ENCODE measurements around the gene GPR42. TPM values are rescaled to one million over a fixed set of nuclear protein-coding genes. Genes with fewer than 3 reads are reported as not detected.
"Not testable (repeated sequence)": the region's sequence is repeated elsewhere in the genome, so short reads cannot be mapped to it uniquely, and the experiment has no call there.

The GPR42 gene
- polyA plus RNA-seq, 1 experiment: not detected

- CTCF ChIA-PET: no interaction called here
- POLR2A ChIA-PET: no interaction called here
These were observed 2.6 kb downstream of the GPR42 start for GRCh38 chr19:35373492-35373891.

GRCh38 chr19:35374031-35374430, 3.2 kb downstream of the GPR42 start:
- H3K9me3 ChIP-seq (ENCODE audit: control insufficient read depth, insufficient read depth, low read length); DNase-seq (ENCODE audit: low read depth, low spot score); CTCF ChIA-PET; H3K27ac ChIP-seq (ENCODE audit: low read depth, low read length); H3K4me3 ChIP-seq (ENCODE audit: low read depth, low read length); POLR2A ChIA-PET; H3K27me3 ChIP-seq (ENCODE audit: control insufficient read depth, insufficient read depth, low read length): not testable (repeated sequence)

More at GRCh38 chr19:35373492-35373891, 2.6 kb downstream of the GPR42 start:
- Histone ChIP-seq H3K27ac (ENCODE audit: low read depth, low read length) (no peak overlapping the region), H3K9me3 (ENCODE audit: control insufficient read depth, insufficient read depth, low read length) (no peaks in the 10 kb centered on the region), H3K27me3 (ENCODE audit: control insufficient read depth, insufficient read depth, low read length) (no peaks in the 10 kb centered on the region), H3K4me3 (ENCODE audit: low read depth, low read length) (no peak overlapping the region)
- TF ChIP-seq, protein P1, sequence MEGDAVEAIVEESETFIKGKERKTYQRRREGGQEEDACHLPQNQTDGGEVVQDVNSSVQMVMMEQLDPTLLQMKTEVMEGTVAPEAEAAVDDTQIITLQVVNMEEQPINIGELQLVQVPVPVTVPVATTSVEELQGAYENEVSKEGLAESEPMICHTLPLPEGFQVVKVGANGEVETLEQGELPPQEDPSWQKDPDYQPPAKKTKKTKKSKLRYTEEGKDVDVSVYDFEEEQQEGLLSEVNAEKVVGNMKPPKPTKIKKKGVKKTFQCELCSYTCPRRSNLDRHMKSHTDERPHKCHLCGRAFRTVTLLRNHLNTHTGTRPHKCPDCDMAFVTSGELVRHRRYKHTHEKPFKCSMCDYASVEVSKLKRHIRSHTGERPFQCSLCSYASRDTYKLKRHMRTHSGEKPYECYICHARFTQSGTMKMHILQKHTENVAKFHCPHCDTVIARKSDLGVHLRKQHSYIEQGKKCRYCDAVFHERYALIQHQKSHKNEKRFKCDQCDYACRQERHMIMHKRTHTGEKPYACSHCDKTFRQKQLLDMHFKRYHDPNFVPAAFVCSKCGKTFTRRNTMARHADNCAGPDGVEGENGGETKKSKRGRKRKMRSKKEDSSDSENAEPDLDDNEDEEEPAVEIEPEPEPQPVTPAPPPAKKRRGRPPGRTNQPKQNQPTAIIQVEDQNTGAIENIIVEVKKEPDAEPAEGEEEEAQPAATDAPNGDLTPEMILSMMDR (IDR thresholded peaks at IDR 0.05; ENCODE audit: low read depth, low read length): no peak
- DNase-seq (ENCODE audit: low read depth, low spot score): no peak

- DNase-seq (ENCODE audit: low read depth, low spot score): no peak
- H3K4me3 ChIP-seq (ENCODE audit: low read depth, low read length): no peak overlapping the region
- no peaks in the 10 kb centered on the region for H3K27me3 ChIP-seq (ENCODE audit: control insufficient read depth, insufficient read depth, low read length)
- ChIA-PET CTCF (no interaction called here), POLR2A (no interaction called here)
- TF ChIP-seq, protein P1 (IDR thresholded peaks at IDR 0.05; ENCODE audit: low read depth, low read length): no peak
- H3K27ac ChIP-seq (ENCODE audit: low read depth, low read length): no peak overlapping the region
- H3K9me3 ChIP-seq (ENCODE audit: control insufficient read depth, insufficient read depth, low read length): no peaks in the 10 kb centered on the region
These were observed 4.8 kb downstream of the GPR42 start for GRCh38 chr19:35375505-35376307.

DNA sequence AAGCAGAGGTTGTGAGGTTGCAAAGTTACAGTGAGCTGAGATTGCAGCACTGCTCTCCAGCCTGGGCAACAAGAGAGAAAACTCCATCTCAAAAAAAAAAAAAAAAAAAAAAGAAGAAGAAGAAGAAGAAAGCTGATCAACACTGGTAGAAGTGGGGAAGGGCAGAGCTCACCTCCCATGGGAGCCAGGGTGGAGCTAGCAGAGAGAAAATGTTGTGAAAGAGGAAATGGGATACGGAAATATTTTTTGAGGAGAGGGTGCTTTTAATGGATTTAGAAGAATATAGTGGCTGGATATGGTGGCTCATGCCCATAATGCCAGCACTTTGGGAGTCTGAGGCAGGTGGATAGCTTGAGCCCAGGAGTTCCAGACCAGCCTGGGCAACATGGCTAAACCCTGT, 6.8 kb downstream of the GPR42 start:
- Histone ChIP-seq H3K27ac (ENCODE audit: low read depth, low read length) (no peak overlapping the region), H3K27me3 (ENCODE audit: control insufficient read depth, insufficient read depth, low read length) (no peaks in the 10 kb centered on the region), H3K9me3 (ENCODE audit: control insufficient read depth, insufficient read depth, low read length) (no peaks in the 10 kb centered on the region), H3K4me3 (ENCODE audit: low read depth, low read length) (no peak overlapping the region)
- DNase-seq (ENCODE audit: low read depth, low spot score): no peak
- ChIA-PET POLR2A (interaction anchor here (0.6 kb wide), 1 partner anchor 73 kb away, joined by 3 read pairs; no protein-coding TSS in a partner anchor), CTCF (no interaction called here)
- TF ChIP-seq, protein P1 (IDR thresholded peaks at IDR 0.05; ENCODE audit: low read depth, low read length): no peak

- no peaks in the 10 kb centered on the region for H3K27me3 ChIP-seq (ENCODE audit: control insufficient read depth, insufficient read depth, low read length)
- no peaks in the 10 kb centered on the region for H3K9me3 ChIP-seq (ENCODE audit: control insufficient read depth, insufficient read depth, low read length)
- TF ChIP-seq, protein P1 (IDR thresholded peaks at IDR 0.05; ENCODE audit: low read depth, low read length): no peak
- H3K4me3 ChIP-seq (ENCODE audit: low read depth, low read length): no peak overlapping the region
- ChIA-PET CTCF (no interaction called here), POLR2A (no interaction called here)
- no peak overlapping the region for H3K27ac ChIP-seq (ENCODE audit: low read depth, low read length)
- no peak for DNase-seq (ENCODE audit: low read depth, low spot score)
These were observed 7.5 kb downstream of the GPR42 start for GRCh38 chr19:35378356-35378755.

DNA sequence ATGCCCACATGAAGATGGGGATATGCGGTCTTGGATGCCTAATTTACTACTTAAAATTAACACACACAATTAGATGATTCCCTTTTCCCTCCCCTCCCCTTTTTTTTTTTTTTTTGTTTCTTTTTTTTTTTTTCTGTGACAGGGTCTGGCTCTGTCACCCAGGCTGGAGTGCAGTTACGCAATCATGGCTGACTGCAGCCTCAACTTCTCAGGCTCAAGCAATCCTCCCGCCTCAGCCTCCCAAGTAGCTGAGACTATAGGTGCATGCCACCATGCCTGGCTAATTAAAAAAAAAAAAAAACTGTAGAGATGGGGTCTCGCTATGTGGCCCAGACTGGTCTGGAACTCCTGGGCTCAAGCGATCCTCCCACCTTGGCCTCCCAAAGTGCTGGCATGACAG, 8.7 kb downstream of the GPR42 start:
- POLR2A ChIA-PET: not testable (repeated sequence)

More for the DNA sequence above, 8.7 kb downstream of the GPR42 start:
- H3K9me3 ChIP-seq (ENCODE audit: control insufficient read depth, insufficient read depth, low read length); DNase-seq (ENCODE audit: low read depth, low spot score); H3K27ac ChIP-seq (ENCODE audit: low read depth, low read length); H3K27me3 ChIP-seq (ENCODE audit: control insufficient read depth, insufficient read depth, low read length); CTCF ChIA-PET; H3K4me3 ChIP-seq (ENCODE audit: low read depth, low read length): not testable (repeated sequence)

Measured in AG04450 (cell line).